Activated CD8-positive, alpha-beta memory T cell treated with anti-CD3 and anti-CD28 coated beads, Interleukin-2, amount 50 U/mL, for 24 hours (primary cell): ENCODE results near the gene MYO5A.
"Not testable (repeated sequence)": the region's sequence is repeated elsewhere in the genome, so short reads cannot be mapped to it uniquely, and the experiment has no call there.

Experiments used
- DNase-seq: peaks from one replicate; pipeline ENCODE4 v3.0.0-alpha.2; 2020; ENCODE audit errors: extremely low read depth

The MYO5A gene

DNA sequence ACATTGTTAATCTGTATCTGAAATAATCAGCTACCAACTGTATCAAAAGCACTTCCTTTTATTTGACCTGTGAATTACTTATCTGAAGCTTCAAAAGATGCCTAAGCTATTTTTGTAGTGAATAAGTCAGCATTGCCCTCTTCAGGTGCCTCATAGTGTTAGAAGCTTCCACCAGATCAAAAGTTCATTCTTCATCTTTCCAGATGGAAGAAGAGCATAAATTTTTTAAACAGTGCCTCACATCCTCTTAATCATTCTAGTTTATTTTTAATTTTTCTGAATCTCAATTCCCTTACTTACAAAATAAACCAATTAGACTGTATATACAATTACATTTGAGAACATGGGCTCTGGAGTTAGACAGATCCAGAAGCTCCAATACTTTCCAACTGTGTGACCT is 65.0 kb downstream of the MYO5A start:
- no peak for DNase-seq

DNA sequence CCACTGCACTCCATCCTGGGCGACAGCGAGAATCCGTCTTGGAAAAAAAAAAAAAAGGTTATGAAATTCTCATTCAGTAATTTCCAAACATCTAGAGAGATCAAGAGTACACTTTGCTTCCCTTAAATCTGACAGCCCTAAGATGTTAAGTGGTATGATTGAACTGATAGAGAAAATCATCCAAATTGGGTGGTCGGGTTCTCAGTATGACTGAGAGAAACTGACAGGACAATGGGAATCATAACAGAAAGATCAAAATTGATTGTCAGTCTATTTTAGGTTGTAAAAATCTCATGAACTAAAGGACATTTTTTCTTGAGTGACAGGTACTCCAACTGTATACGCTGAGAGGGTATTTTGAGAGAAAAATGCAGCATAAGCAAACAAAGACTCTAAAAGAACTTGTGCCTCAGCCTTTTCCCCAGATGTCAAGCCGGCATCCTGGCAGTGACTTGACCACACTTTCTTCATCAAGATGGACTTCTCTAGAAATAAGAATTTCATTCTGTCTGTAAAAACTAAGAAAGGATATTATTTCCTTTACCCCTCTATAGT is 65.8 kb downstream of the MYO5A start:
- no peak for DNase-seq

- not testable (repeated sequence) for DNase-seq
Measured at GRCh38 chr15:52459701-52460100, 69.0 kb downstream of the MYO5A start.

GRCh38 chr15:52459265-52459664 is 69.4 kb downstream of the MYO5A start:
- DNase-seq: not testable (repeated sequence)

GRCh38 chr15:52448011-52448890 is 80.4 kb downstream of the MYO5A start:
- DNase-seq: no peak

DNA sequence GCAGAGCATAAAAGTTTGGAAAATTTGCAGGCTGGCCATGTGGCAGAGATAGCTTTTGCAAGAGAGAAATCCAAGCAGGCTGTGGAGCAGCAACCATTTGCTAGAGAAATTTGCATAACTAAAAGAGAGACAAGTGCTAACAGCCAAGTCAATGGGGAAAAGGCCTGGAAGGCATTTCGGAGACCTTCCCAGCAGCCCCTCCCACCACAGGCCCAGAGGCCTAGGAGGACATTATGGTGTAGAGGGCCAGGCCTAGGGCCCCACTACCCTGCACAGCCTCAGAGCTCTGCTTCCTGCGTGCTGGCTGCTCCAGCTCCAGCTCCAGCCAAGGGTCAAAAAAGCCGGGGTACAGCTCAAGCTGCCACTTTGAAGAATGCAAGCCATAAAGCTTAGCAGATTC is 82.7 kb downstream of the MYO5A start:
- no peak for DNase-seq

DNA sequence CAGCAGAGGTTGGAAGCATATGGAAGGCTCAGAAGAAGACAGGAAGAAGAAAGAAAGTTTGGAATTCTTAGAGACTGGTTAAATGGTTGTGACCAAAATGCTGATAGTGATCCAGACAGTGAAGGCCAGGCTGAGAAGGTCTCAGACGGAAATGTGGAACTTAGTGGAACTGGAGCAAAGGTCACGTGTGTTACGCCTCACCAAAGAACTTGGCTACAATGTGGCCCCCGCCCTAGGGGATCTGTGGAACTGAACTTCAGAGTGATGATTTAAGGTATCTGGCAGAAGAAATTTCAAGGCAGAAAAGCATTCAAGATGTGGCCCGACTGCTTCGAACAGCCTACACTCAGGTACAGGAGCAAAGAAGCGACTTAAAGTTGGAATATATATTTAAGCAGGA is 83.1 kb downstream of the MYO5A start:
- DNase-seq: no peak

GRCh38 chr15:52443205-52443604 is 85.5 kb downstream of the MYO5A start:
- DNase-seq: not testable (repeated sequence)

DNA sequence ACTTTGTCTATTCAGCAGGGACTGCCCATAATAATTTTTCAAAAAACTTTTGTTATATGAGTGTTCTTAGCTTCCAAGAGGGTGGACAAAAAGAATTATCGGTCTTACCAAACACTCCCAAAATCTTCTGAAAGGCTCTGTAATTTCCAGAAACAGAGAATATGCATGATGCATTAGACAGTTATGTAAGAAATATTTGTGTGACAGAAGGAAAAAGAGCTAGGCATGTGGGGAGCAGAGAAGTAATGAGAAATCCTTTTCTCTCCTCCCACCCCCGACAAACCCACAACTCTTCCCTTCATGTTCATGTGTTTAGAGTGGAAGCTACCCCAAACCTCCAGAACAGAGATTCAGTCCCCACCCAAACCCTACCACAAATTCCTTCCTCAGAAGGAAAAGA is 86.8 kb downstream of the MYO5A start:
- no peak for DNase-seq

- no peak for DNase-seq
Measured at GRCh38 chr15:52440946-52441345, 87.7 kb downstream of the MYO5A start.

GRCh38 chr15:52440414-52440813 is 88.3 kb downstream of the MYO5A start:
- DNase-seq: no peak

DNA sequence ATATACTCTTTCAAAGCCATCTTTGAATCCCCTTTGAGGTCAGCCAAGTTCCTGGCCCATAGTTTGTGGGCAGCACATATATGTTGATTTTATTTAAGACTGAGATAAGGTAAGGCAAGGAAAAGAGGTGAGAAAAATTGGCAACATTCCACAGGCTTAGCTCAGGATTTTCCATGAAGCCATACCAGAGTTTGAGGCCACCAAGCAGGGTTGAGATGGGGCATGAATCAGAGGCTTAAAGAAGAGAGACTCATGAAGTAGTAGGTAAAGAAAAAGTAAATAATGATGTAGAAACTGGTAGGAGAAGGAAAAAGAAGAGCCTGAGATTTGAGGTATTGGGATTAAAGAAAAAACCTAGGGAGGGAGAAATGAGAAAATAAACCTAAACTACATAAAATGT is 89.2 kb downstream of the MYO5A start:
- no peak for DNase-seq

- DNase-seq: not testable (repeated sequence)
Measured at GRCh38 chr15:52439042-52439441, 89.6 kb downstream of the MYO5A start.

DNA sequence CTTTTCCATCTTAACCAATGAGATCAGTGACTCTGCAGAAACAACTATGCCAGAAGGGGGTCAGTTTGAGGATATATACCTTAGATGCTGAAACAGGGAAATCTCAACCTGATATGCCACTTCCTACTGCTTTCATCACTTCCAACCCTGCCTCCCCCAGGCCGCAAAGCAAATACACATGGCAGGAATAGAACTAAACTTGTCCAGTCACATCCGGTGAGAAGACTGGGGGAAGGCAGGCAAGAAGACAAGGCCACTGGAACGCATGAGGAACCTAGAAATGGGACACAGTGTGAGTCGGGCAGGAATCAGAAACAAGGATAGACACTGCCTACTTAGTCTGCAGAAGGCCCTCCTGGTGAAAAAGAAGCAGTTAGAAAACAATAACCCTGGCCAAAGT is 90.6 kb downstream of the MYO5A start:
- no peak for DNase-seq

DNA sequence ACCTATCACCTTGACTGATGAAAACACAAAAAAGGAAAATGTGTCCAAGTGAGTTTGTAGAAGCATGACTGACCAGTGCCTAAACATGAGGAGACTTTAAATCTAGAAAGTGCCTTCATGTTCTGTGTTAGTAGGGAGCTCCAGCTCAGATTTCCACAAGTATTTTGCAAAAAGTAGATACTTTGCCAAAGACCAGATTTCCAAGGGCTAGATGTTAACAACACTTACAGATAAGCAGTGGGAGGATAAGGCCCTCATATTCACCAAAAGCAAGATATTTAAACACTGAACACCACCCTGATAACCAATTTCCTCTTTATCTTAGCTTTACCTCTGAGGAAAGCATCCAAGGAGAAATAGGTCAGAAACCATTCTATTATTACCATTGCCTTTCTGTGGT is 91.0 kb downstream of the MYO5A start:
- no peak for DNase-seq

DNA sequence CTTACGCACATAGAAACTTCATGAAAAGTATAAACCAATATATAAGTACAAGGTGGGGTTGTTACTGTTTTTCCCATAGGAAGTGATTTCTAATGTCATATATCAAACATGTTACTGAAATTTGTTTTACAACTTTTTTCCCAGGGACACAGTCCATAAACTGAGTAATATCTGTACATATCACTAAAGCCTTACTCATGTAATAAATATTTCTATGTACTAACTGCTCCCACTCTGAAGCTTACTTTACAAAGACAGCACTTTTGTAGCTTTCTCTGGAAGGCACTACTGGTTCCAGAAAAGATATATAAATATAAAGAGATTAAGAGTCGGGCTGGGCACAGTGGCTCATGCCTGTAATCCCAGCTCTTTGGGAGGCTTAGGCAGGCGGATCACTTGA is 91.7 kb downstream of the MYO5A start:
- DNase-seq: no peak

DNA sequence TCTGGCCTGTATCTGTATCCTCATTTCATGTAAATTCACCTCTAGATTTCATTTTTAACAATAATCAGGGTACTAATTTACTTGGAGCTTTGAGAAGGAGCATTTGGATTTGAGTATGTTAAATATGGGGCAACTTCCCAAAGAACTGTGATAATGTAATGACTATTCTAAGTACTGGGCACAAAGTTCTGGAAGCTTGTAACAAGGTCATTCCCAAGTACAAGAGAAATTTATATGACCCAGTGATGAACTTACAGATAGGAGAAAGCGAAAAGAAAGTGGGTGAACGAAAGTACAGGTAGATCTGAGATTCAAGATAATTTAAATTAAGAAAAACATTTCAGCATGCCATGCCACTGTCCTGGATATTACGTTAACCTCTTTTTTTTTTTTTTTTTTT is 93.8 kb downstream of the MYO5A start:
- DNase-seq: no peak

- DNase-seq: no peak
Measured at GRCh38 chr15:52428297-52428696, 100.4 kb downstream of the MYO5A start.

GRCh38 chr15:52427804-52428203 is 100.9 kb downstream of the MYO5A start:
- no peak for DNase-seq

DNA sequence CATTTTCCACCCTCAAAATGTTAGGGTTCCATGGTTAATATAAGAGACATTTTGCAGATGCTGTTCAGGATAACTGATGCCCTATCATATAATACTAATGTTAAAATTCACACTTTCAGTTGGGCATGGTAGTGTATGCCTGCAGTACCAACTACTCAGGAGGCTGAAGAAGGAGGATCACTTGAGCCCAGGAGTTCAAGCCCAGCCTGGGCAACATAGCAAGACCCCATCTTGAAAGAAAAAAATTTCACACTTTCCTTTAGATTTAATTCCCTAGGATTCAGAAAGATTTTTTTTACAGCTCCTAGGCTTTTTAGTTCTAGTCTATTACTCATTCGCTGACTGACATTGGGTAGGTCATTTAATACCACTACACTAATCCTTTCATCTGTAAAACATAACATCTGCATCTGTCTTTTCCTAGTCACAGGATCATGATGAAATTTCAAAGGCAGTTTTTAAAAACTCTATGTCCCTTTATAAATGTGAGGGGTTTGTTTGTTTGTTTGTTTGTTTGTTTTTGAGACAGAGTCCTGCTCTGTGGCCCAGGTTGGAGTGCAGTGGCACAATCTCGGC is 103.7 kb downstream of the MYO5A start:
- no peak for DNase-seq

- no peak for DNase-seq
Measured at GRCh38 chr15:52423852-52424251, 104.8 kb downstream of the MYO5A start.

DNA sequence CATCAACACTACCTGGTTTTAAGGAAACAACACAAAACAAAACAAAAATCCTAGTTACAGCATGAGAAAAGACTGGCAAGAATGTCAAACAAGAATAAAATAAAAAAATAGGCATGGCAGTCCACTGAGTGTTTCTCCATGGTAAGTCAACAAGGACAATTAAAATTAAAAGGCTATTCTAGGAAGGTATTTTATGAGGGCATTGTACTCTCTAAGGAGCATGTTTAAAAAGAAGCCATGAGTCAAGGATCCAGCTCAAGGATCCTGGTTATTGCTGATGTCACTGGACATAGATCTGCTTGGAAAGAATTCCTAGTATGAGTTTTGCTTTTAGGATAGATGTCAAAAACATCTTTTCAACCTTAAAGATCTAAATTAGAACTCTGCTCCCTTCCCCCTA is 106.7 kb downstream of the MYO5A start:
- DNase-seq: no peak

DNA sequence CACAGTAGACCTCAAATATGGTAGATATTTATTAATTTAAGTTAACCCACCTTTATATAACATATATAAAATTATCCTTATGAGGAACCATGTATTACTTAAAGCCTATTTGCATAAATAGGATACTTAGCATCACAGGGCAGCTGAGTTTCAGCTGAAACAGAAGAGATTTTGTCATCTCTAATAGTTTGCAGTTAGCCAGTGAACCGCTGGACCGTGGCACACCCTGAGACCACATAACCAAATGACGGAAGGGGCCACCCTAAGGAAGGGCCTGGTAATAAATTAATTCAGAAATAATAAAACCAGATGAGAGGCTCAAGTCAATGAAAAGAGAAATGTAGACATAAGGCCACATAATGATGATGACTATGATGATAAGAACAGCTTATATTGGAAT is 107.7 kb downstream of the MYO5A start:
- no peak for DNase-seq
